GM21447 (cell line): ENCODE results near the gene KDSR.
"Not testable (repeated sequence)": the region's sequence is repeated elsewhere in the genome, so short reads cannot be mapped to it uniquely, and the experiment has no call there.

Source experiments
- ATAC-seq: cut with Tn5 transposase; IDR thresholded peaks from one replicate; pipeline ENCODE4 v1.9.1; 2021; ENCODE audit not compliant: unreplicated experiment

KDSR gene

GRCh38 chr18:63366213-63367052 lies 573 bp downstream of the KDSR start:
- ATAC-seq: peak; percentile 41

GRCh38 chr18:63365876-63366212 lies 1.2 kb downstream of the KDSR start:
- peak; percentile 1 for ATAC-seq

GRCh38 chr18:63363951-63364350 lies 3.1 kb downstream of the KDSR start:
- ATAC-seq: no peak

GRCh38 chr18:63363420-63363819 lies 3.6 kb downstream of the KDSR start:
- ATAC-seq: not testable (repeated sequence)

- no peak for ATAC-seq
These were observed 10.6 kb downstream of the KDSR start for GRCh38 chr18:63356272-63356896.

- ATAC-seq: no peak
These were observed 16.8 kb downstream of the KDSR start for GRCh38 chr18:63350230-63350629.

DNA sequence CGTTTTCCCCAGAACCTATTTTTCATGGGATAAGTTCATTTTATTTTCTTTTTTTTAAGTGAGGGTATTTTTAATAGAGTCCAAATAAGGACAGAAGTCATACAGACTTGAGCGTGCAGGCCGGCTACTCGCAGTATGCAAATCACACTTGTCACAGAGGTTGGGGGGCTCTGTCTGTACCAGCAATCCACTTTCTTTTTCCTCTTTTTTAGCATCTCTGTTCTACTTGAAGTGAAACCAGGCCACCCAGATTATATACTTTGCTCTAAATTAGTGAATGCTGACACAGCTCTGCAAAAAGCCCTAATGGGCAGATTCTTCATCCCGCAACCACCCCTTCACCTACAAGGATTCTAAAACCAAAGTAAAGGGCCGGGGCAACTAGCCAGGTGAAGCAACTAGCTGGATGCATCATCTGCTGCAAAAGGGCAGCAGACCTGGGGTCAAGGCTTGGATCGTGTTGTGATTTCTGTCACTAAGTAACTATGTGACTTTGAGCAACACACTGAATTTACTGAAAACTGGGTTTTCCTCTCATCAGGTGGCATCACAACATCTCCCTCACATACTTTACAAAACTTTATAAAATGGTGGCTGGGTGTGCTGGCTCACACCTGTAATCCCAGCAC lies 18.4 kb downstream of the KDSR start:
- no peak for ATAC-seq

GRCh38 chr18:63346480-63347183 lies 20.4 kb downstream of the KDSR start:
- ATAC-seq: no peak

- ATAC-seq: no peak
These were observed 21.0 kb downstream of the KDSR start for GRCh38 chr18:63346031-63346430.

- no peak for ATAC-seq
These were observed 22.1 kb downstream of the KDSR start for GRCh38 chr18:63344918-63345317.

DNA sequence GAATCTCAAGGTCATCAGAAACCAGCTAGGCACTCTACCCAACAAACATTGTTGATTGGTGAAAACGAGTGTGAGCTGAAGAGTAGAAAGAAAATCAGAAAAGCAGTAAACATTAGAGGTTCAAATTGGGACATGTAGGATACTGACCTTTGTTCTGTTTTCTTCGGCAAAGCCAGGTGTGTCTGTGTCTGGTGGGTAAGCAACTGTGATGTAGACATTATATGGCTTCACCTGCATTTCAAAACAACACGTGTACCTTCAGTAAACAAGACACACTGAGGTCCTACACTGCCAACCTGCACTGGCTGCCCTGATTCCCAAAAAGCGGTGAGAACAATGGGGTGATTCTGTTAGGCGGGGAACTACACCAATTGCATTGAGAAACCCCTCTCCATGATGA lies 22.7 kb downstream of the KDSR start:
- ATAC-seq: no peak

- ATAC-seq: peak; percentile 70
These were observed 24.8 kb downstream of the KDSR start for GRCh38 chr18:63342206-63342605.

DNA sequence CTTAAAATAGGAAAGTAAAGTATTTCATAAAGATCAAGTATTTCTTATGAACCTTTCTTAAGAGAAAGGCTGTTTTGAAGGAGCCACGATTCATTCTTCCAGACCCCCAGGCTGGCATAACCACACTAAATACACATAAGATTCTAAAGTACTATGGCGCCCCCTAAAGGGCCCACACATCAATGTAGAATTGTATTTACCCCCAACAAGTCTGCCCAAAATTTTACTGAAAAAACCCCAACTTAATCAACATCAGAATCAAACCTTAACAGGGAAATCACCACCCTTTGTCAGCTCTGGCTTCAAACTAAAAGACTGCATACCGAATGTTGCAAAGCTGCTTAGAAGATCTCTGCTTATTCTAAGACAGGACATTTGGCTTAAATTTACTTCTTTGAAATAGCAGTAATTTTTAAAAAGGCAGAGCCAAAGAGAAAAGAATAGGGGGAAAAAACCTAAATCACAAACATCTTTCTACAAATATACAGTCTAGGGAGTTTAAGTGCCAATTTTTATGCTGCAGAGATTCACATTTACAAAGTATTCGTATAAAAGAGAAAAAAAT lies 27.0 kb downstream of the KDSR start:
- no peak for ATAC-seq

DNA sequence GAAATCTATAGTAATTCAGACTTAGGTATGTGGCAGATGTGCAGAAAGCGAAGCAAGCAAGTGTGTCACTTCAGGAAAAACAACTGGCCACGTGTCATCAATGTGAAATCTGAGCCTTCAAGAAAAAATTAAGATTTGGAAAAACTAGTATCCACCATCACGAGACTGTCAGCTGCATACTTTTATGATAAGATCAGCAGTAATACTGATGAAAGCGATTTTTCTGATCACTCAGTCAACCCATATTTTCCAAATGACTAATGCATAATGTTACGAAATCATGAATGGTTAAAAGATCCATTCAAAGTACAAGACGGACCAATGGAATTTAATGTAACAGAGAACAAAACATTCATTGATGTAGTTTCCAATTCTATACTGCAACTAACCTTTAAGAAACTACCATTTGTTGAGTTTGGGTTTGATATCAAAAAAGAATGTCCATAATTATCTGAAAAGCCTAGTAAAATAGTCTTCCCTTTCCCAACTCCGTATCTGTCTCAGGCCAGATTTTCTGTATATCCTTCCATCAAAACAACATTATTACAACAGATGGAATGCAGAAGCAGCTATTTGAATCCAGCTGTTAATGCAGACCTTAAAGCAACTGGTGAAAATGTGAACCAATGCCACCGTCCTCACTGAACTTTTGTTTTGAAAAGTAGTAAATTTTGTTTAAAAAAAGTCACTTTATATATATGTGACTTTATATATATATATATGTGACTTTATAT lies 30.5 kb downstream of the KDSR start:
- ATAC-seq: no peak

GRCh38 chr18:63331105-63331504 lies 35.9 kb downstream of the KDSR start:
- ATAC-seq: no peak

- ATAC-seq: no peak
These were observed 37.4 kb downstream of the KDSR start for GRCh38 chr18:63329431-63330145.

DNA sequence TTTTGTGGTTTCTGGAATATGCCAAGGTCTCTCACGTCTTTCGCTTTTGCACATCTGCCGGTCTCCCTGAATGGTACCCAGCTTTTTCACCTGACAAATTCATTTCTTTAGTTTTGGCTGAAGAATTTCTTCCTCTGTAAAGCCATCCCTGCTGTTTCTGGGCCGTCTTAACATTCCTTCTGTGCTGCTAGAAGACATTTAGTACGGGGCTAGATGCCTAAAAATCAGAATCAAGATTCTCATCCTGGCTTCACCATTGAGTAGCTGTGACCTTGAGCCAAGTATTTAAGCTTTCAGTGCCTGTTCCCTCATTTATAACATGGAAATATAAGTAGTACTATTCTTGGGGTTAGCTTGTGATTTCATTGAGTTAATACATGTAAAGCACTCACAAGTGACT lies 41.0 kb downstream of the KDSR start:
- ATAC-seq: no peak

GRCh38 chr18:63325086-63325686 lies 41.8 kb downstream of the KDSR start:
- ATAC-seq: no peak

DNA sequence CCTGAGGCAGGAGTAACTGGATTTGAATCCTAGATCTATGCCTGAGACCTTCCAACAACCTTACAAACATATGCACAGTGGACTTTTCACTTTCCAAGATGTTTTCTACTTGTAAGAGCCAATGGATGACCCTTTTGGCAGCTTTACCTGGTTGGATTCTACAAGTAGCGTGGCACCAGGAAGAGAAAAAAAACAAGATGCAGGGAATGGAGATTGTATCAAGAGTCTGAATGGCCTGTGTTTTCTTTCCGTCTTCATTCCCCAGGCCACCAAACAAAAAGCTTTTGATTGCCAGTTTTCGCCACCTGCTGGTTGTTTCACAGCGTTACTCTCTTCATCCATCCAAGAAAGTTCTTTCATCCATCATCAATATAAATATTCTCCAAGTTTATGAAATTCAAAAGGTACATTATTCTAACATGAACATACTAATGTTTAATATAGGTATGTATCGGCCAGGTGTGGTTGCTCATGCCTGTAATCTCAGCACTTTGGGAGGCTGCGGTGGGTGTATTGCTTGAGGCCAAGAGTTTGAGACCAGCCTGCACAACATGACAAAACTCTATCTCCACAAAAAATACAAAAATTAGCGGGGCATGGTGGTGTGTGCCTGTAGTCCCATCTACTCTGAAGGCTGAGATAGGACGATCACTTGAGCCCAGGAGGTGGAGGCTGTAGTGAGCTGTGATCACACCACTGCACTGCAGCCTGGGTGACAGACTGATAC lies 43.9 kb downstream of the KDSR start:
- no peak for ATAC-seq
